Endothelial cell of umbilical vein (primary cell): ENCODE data around the gene LDAF1. TPM values are rescaled to one million over a fixed set of nuclear protein-coding genes. Genes with fewer than 3 reads are reported as not detected.
"Not testable (repeated sequence)": the region's sequence is repeated elsewhere in the genome, so short reads cannot be mapped to it uniquely, and the experiment has no call there.

Source experiments
- BruUV-seq: library from RNA; stranded (reverse); fragments of 400-500 nt; replicated peaks from 2 replicates; lab custom pipeline; 2021; lab: Mats Ljungman, UMichigan
- CTCF ChIA-PET: fragments of 300-600, 350-600 bp; sonication (Branson Sonifier 250); formaldehyde crosslinking; loops from one replicate; lab custom pipeline; 2021; ENCODE audit warnings: antibody characterized with exemption, inconsistent platforms; lab: Charles Lee
- POLR2A ChIA-PET: fragments of 300-600, 350-600 bp; sonication (Branson Sonifier 250); formaldehyde crosslinking; loops from one replicate; lab custom pipeline; 2021; ENCODE audit warnings: antibody characterized with exemption, inconsistent platforms; lab: Charles Lee
- DNase-seq: peaks from one replicate; pipeline ENCODE4 v3.0.0-alpha.2; 2011; ENCODE audit warnings: low read depth, low spot score
- FAIRE-seq: peaks from 2 replicates; lab custom pipeline; 2011; peaks lifted over from hg19 to GRCh38; lab: Jason Lieb, UNC
- H2AFZ ChIP-seq: 2 replicates; pipeline ENCODE4 v1.6.0; 2012; ENCODE audit warnings: low read depth, low read length, control low read depth, inconsistent platforms
- H3K27ac ChIP-seq: 2 replicates; pipeline ENCODE4 v1.5.1; 2011; ENCODE audit warnings: low read depth, mild to moderate bottlenecking, control low read depth, low read length, moderate library complexity; ENCODE audit not compliant: insufficient read depth
- H3K27me3 ChIP-seq, 2 experiments: 2 replicates each; pipeline versions ENCODE4 v1.6.0 to v1.6.1; 2011; ENCODE audit warnings: low read length in 2 of 2, mixed read lengths in 1 of 2; ENCODE audit not compliant: control insufficient read depth in 2 of 2, insufficient read depth in 2 of 2
- H3K36me3 ChIP-seq, 2 experiments: 2 replicates in 1 of 2; 3 replicates in 1 of 2; pipeline ENCODE4 v1.5.1; 2011; ENCODE audit warnings: low read length in 2 of 2, mild to moderate bottlenecking in 1 of 2, moderate library complexity in 1 of 2; ENCODE audit not compliant: control insufficient read depth in 2 of 2, insufficient read depth in 2 of 2; ENCODE audit errors: extremely low read depth in 1 of 2
- H3K4me1 ChIP-seq: 3 replicates; pipeline ENCODE4 v1.5.1; 2011; ENCODE audit warnings: mild to moderate bottlenecking, low read length; ENCODE audit not compliant: control insufficient read depth, insufficient read depth; ENCODE audit errors: extremely low read depth
- H3K4me2 ChIP-seq: 2 replicates; pipeline ENCODE4 v1.6.1; 2011; ENCODE audit warnings: low read length, control low read depth, mixed read lengths; ENCODE audit not compliant: insufficient read depth
- H3K4me3 ChIP-seq, 3 experiments: fragments of 200-600 bp in 1 of 3; sonication (generic), shearing (Covaris generic) in 1 of 3; replicated peaks in 1 of 3; 2 replicates each; pipeline ENCODE4 v1.5.1; 2011 to 2016; ENCODE audit warnings: control low read depth in 3 of 3, low read length in 3 of 3, mild to moderate bottlenecking in 2 of 3, inconsistent platforms in 1 of 3, low read depth in 1 of 3, moderate library complexity in 1 of 3; ENCODE audit not compliant: insufficient read depth in 1 of 3
- H3K79me2 ChIP-seq: 2 replicates; pipeline ENCODE4 v1.6.0; 2012; ENCODE audit warnings: low read length, inconsistent platforms; ENCODE audit not compliant: control insufficient read depth, insufficient read depth
- H3K9ac ChIP-seq: replicated peaks from 2 replicates; pipeline ENCODE3; 2011; ENCODE audit warnings: low read length, control low read depth; ENCODE audit not compliant: insufficient read depth; ENCODE audit errors: extremely low read depth
- H3K9me1 ChIP-seq: replicated peaks from 3 replicates; pipeline ENCODE4 v1.6.0; 2011; ENCODE audit warnings: mild to moderate bottlenecking, low read length; ENCODE audit not compliant: control insufficient read depth, insufficient read depth; ENCODE audit errors: extremely low read depth
- H3K9me3 ChIP-seq: replicated peaks from 2 replicates; pipeline ENCODE4 v1.5.1; 2012; ENCODE audit warnings: low read length, inconsistent platforms; ENCODE audit not compliant: control insufficient read depth, insufficient read depth
- H4K20me1 ChIP-seq: replicated peaks from 2 replicates; pipeline ENCODE3; 2011; ENCODE audit warnings: mild to moderate bottlenecking, low read length; ENCODE audit not compliant: control insufficient read depth, insufficient read depth; ENCODE audit errors: extremely low read depth
- EZH2 ChIP-seq: IDR thresholded peaks from 2 replicates; pipeline ENCODE4 v1.6.1; 2012; ENCODE audit warnings: borderline replicate concordance, low read depth, mild to moderate bottlenecking, moderate library complexity, low read length, inconsistent platforms; ENCODE audit not compliant: severe bottlenecking
- FOS ChIP-seq: IDR thresholded peaks from 2 replicates; pipeline ENCODE4 v1.6.1; 2011; ENCODE audit warnings: mild to moderate bottlenecking, low read length, moderate library complexity, borderline replicate concordance; ENCODE audit not compliant: insufficient read depth
- GATA2 ChIP-seq: IDR thresholded peaks from 2 replicates; pipeline ENCODE4 v1.7.0; 2011; ENCODE audit warnings: low read depth, mild to moderate bottlenecking, moderate library complexity, mixed read lengths, low read length; ENCODE audit not compliant: insufficient read length, insufficient read depth
- JUN ChIP-seq: IDR thresholded peaks from 2 replicates; pipeline ENCODE4 v1.6.1; 2011; ENCODE audit warnings: borderline replicate concordance, low read depth; ENCODE audit not compliant: insufficient read length, insufficient read depth
- MYC ChIP-seq: IDR thresholded peaks from one replicate; pipeline ENCODE4 v1.6.1; 2011; ENCODE audit warnings: mild to moderate bottlenecking, low read depth, low read length
- POLR2A ChIP-seq: IDR thresholded peaks from 2 replicates; pipeline ENCODE4 v1.6.1; 2012; ENCODE audit warnings: low read depth, mild to moderate bottlenecking, control low read depth, low read length
- POLR2AphosphoS5 ChIP-seq: IDR thresholded peaks from 2 replicates; pipeline ENCODE4 v1.6.1; 2012; ENCODE audit warnings: low read depth, mild to moderate bottlenecking, control low read depth, low read length, moderate library complexity; ENCODE audit not compliant: insufficient read depth
- dilution Hi-C: fragments of 300-500 bp; cut with MboI; formaldehyde crosslinking; loops from one replicate; pipeline ENCODE4 v1.15.0; 2019; ENCODE audit warnings: low sequenced_read_pairs; ENCODE audit not compliant: extremely low pct_ligation_motif_present
- intact Hi-C: fragments of 100-400 bp; cut with micrococcal nuclease; formaldehyde crosslinking; loops from one replicate; pipeline ENCODE4 v1.10.0; 2022
- polyA plus RNA-seq, 4 experiments: library from polyadenylated mRNA; depleted of rRNA in 3 of 4; stranded (reverse) in 3 of 4; unstranded in 1 of 4; fragments of >200 nt; gene quantifications; 2 replicates each; pipeline versions ENCODE4 v1.2.1 to v1.2.3, GENCODE V29; 2011 to 2012; ENCODE audit warnings: missing spikeins in 1 of 4
- total RNA-seq: library from RNA; stranded (reverse); gene quantifications from 2 replicates; pipeline ENCODE4 v1.2.3, GENCODE V29; 2021
- TF ChIP-seq, protein P1 (sequence below): IDR thresholded peaks from 2 replicates; pipeline ENCODE4 v1.6.1; 2011; ENCODE audit not compliant: insufficient read depth, insufficient read length
- TF ChIP-seq, protein P2 (sequence below), 2 donors: IDR thresholded peaks; 1 replicate in 1 of 2; 2 replicates in 1 of 2; pipeline ENCODE4 v1.5.1; 2011; ENCODE audit warnings: low read length in 2 of 2, mild to moderate bottlenecking in 2 of 2, moderate library complexity in 2 of 2, control low read depth in 1 of 2, inconsistent platforms in 1 of 2, low read depth in 1 of 2; ENCODE audit not compliant: insufficient read depth in 1 of 2; ENCODE audit errors: extremely low read depth in 1 of 2

LDAF1 gene
- total and polyA plus RNA-seq, 2 donors (not counting 3 experiments of a cell fraction or from before 2014, with no cell fraction given), result 20.4 to 37.5 TPM

DNA sequence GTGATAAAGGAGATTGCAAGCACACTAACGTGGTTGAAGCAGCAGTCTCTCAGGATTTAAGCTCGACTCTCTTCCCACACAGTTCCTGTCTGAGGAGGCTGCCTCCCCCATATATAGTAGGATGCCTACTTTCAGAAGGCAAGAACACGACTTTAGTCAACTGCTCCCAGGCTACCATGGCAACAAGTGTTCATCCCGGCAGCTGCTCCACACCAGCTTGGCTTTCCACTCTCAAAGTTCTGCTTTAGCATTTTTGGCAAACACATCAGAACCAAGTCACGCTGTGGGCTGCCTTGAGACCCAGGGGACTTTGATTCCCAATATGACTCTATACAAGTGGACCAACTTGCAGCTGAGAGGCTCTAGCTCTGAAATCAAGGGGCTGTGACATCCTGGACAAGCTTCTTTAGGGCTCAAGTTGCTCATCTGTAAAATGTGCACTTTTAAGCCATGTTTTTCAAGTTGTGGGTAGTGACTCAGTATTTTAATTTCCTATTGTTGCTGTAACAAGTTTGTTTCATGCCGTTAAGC lies 36.4 kb downstream of the LDAF1 start:
- dilution Hi-C loops, result no loop called here
- Histone ChIP-seq H4K20me1 (no peaks in the 10 kb centered on the region), H2AFZ (no peak overlapping the region), H3K36me3 (no peaks in the 10 kb centered on the region), H3K4me1 (no peaks in the 10 kb centered on the region), H3K27ac (no peak overlapping the region), H3K9me1 (no peaks in the 10 kb centered on the region), H3K4me2 (no peak overlapping the region), H3K27me3 (peaks cover 12 to 13% of the 10 kb centered on the region in 2 experiments), H3K9ac (no peak overlapping the region), H3K9me3 (no peaks in the 10 kb centered on the region), H3K79me2 (no peaks in the 10 kb centered on the region), H3K4me3 (no peak overlapping the region)
- TF ChIP-seq JUN (no peak), EZH2 (no peak), POLR2AphosphoS5 (no peak), MYC (no peak), GATA2 (no peak), POLR2A (no peak), FOS (no peak)
- TF ChIP-seq, protein P1, sequence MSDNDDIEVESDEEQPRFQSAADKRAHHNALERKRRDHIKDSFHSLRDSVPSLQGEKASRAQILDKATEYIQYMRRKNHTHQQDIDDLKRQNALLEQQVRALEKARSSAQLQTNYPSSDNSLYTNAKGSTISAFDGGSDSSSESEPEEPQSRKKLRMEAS, result no peak
- TF ChIP-seq, protein P2, sequence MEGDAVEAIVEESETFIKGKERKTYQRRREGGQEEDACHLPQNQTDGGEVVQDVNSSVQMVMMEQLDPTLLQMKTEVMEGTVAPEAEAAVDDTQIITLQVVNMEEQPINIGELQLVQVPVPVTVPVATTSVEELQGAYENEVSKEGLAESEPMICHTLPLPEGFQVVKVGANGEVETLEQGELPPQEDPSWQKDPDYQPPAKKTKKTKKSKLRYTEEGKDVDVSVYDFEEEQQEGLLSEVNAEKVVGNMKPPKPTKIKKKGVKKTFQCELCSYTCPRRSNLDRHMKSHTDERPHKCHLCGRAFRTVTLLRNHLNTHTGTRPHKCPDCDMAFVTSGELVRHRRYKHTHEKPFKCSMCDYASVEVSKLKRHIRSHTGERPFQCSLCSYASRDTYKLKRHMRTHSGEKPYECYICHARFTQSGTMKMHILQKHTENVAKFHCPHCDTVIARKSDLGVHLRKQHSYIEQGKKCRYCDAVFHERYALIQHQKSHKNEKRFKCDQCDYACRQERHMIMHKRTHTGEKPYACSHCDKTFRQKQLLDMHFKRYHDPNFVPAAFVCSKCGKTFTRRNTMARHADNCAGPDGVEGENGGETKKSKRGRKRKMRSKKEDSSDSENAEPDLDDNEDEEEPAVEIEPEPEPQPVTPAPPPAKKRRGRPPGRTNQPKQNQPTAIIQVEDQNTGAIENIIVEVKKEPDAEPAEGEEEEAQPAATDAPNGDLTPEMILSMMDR (IDR thresholded peaks at IDR 0.05; ENCODE audit: extremely low read depth in 1 of 2, insufficient read depth in 1 of 2, low read depth in 1 of 2, low read length in 2 of 2), result no peak
- CTCF ChIA-PET, result interaction anchor here (0.6 kb wide), 1 partner anchor 853 kb away, joined by 3 read pairs; no protein-coding TSS in a partner anchor
- no TSS peak for BruUV-seq
- intact Hi-C loops, result no loop called here
- DNase-seq (no peak), FAIRE-seq (no peak)
- POLR2A ChIA-PET, result no interaction called here

DNA sequence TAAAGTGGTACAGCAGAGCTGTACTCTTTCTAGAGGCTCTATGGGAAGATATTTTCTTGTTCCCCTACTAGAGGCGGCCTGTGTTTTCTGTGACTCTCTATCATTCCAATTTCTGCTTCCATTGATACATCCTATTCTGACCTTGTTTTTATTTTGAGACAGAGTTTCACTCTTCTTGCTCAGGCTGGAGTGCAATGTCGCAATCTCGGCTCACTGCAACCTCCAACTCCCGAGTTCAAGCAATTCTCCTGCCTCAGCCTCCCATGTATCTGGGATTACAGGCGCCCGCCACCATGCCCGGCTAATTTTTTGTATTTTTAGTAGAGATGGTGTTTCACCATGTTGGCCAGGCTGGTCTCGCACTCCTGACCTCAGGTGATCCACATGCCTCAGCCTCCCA lies 36.9 kb downstream of the LDAF1 start:
- H3K4me2 ChIP-seq, H3K27ac ChIP-seq, BruUV-seq, DNase-seq, H3K79me2 ChIP-seq, H4K20me1 ChIP-seq, dilution Hi-C loops, FAIRE-seq, H3K36me3 ChIP-seq, H3K9ac ChIP-seq, H3K9me3 ChIP-seq, H3K9me1 ChIP-seq, POLR2A ChIA-PET, H2AFZ ChIP-seq, H3K4me1 ChIP-seq, intact Hi-C loops, H3K4me3 ChIP-seq: not testable (repeated sequence)
- peaks cover 11 to 12% of the 10 kb centered on the region in 2 experiments for H3K27me3 ChIP-seq
- CTCF ChIA-PET, result interaction anchor here (0.6 kb wide), 1 partner anchor 852 kb away, joined by 3 read pairs; no protein-coding TSS in a partner anchor
